ENCODE data around the gene MAP3K19. TPM values are rescaled to one million over a fixed set of nuclear protein-coding genes. Genes with fewer than 3 reads are reported as not detected.
"Not testable (repeated sequence)": the region's sequence is repeated elsewhere in the genome, so short reads cannot be mapped to it uniquely, and the experiment has no call there.

MAP3K19 gene, protein sequence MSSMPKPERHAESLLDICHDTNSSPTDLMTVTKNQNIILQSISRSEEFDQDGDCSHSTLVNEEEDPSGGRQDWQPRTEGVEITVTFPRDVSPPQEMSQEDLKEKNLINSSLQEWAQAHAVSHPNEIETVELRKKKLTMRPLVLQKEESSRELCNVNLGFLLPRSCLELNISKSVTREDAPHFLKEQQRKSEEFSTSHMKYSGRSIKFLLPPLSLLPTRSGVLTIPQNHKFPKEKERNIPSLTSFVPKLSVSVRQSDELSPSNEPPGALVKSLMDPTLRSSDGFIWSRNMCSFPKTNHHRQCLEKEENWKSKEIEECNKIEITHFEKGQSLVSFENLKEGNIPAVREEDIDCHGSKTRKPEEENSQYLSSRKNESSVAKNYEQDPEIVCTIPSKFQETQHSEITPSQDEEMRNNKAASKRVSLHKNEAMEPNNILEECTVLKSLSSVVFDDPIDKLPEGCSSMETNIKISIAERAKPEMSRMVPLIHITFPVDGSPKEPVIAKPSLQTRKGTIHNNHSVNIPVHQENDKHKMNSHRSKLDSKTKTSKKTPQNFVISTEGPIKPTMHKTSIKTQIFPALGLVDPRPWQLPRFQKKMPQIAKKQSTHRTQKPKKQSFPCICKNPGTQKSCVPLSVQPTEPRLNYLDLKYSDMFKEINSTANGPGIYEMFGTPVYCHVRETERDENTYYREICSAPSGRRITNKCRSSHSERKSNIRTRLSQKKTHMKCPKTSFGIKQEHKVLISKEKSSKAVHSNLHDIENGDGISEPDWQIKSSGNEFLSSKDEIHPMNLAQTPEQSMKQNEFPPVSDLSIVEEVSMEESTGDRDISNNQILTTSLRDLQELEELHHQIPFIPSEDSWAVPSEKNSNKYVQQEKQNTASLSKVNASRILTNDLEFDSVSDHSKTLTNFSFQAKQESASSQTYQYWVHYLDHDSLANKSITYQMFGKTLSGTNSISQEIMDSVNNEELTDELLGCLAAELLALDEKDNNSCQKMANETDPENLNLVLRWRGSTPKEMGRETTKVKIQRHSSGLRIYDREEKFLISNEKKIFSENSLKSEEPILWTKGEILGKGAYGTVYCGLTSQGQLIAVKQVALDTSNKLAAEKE (N-terminal part only)
- total RNA-seq (2014; rRNA removed; shearing (Covaris generic)): not detected in 2 replicates

GRCh38 chr2:135047300-135047699, at the start of gene MAP3K19:
Gene MAP3K19 (minus strand): TSS chr2:135047447. CDS start chr2:135024647, 22,800 bp downstream.
- no peak for DNase-seq (ENCODE audit: low read depth)

- no peak for DNase-seq (ENCODE audit: low read depth)
Observed at GRCh38 chr2:135096665-135097446, 49.6 kb upstream of the MAP3K19 start.

DNA sequence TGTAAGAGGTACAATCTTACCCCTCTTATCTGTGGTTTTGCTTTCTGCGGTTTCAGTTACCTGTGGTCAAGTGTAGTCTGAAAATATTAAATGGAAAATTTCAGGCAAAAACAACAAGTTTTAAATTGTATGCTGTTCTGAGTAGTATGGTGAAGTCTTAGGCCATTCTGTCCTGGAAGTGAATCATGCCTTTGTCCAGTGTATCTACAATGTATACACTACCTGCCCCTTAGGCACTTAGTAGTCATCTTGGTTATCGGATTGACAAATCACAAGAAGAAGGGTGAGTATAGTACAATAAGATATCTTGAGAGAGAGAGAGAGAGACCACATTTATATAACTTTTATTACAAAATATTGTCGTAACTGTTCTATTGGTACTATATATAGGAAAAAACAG, 48.3 kb upstream of the MAP3K19 start:
- DNase-seq (ENCODE audit: low read depth): no peak

DNA sequence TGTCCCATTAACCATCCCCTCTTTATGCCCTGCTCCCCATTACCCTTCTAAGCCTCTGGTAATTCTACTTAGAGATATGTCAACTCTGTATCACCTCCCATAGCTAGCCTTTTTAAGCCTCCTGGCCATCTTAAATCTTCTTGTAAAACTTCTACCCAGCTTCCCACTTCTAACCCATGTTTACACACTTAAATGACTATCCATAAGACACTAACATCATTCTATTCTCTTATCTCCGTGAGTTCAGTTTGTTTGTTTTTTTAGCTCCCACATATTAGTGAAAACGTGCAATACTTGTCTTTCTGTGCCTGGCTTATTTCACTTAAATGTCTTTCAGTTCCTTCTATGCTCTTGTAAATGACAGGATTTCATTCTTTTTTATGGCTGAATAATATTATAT, 47.3 kb upstream of the MAP3K19 start:
- no peak for DNase-seq (ENCODE audit: low read depth)

DNA sequence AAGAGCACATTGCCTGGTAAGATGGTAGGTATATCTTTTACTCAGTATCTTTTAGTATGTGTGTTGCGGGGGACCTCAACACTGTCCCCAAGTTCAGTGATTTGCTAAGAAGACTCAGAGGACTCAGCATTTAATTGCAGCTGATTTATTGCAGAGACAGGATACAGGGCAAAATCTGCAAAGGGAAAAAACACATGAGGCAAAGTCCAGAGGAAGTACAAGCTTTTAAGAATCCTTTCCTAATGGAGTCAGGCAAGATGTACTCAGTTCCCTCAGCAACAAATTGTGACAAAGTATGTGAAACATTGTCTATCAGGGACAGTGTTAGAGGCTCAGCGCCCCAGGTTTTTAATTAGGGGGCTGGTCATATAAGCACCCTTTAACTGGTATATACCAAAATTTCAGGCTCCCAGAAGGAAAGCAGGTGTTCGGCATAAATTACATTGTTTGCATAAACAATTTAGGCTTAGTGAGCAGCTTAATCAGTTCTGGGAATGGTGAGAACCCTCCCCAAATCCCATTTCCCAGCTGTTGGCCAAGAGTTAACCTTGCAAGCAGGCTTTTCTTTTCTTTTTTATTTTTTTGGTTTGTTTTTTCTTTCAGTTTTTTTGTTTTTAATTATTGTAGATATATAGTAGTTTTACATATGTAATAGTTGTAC, 46.6 kb upstream of the MAP3K19 start:
- DNase-seq (ENCODE audit: low read depth): no peak

GRCh38 chr2:135093193-135093592, 45.9 kb upstream of the MAP3K19 start:
- DNase-seq (ENCODE audit: low read depth): no peak

DNA sequence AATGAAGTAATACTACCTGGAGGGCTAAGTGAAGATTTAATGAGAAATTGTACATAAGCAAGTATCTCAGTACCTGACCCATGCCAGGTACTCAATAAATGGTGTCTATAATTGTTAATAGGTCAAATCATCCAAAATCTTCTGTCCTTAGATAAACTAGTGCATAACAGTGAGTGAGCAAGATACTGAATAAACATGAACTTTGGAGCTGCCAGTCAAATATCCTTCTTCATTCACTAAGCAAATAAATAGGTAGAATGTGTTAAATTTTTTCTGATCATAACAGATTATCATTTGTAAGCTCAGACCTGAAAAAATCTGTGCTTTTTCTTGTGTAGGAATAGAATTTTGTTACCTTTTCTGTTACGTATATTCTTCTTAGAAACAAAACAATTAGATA, 44.4 kb upstream of the MAP3K19 start:
- DNase-seq (ENCODE audit: low read depth): no peak

- DNase-seq (ENCODE audit: low read depth): not testable (repeated sequence)
Observed at GRCh38 chr2:135089597-135089996, 42.4 kb upstream of the MAP3K19 start.

DNA sequence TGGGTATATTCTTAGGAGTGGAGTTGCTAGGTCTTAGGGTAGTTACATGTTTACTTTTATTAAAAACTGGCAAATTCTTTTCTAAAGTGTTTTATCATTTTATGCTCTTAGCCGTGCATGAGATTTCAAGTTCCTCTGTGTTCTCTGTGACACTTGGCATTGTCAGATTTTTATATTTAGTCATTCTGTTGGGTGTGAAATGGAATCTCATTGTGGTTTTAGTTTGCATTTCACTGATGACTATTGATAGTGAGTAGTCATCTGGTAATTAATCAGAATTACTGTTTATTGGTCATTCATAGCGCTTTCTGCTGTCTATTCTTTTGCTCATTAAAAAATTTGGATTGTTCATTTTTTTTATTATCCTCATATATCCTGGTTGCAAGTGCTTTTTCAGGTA, 39.0 kb upstream of the MAP3K19 start:
- DNase-seq (ENCODE audit: low read depth): no peak

GRCh38 chr2:135078417-135078816, 31.2 kb upstream of the MAP3K19 start:
- no peak for DNase-seq (ENCODE audit: low read depth)

DNA sequence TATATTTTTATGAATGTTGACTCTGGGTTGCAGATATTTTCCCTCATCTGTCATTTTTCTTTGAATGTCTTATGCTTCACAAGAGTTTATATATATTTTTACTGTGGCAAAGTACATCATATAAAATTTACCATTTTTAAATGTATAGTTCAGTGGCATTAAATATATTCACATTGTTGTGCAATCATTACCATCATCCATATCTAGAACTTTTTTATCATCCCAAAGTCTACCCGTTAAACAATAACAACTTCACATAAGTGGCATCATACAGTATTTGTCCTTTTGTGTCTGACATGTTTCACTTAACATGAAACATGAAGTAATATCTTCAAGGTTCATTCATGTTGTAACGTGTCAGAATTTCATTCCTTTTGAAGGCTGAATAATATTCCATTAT, 29.3 kb upstream of the MAP3K19 start:
- no peak for DNase-seq (ENCODE audit: low read depth)

- DNase-seq (ENCODE audit: low read depth): no peak
Observed at GRCh38 chr2:135074216-135074615, 27.0 kb upstream of the MAP3K19 start.

GRCh38 chr2:135072125-135072997, 25.1 kb upstream of the MAP3K19 start:
- DNase-seq (ENCODE audit: low read depth): no peak

DNA sequence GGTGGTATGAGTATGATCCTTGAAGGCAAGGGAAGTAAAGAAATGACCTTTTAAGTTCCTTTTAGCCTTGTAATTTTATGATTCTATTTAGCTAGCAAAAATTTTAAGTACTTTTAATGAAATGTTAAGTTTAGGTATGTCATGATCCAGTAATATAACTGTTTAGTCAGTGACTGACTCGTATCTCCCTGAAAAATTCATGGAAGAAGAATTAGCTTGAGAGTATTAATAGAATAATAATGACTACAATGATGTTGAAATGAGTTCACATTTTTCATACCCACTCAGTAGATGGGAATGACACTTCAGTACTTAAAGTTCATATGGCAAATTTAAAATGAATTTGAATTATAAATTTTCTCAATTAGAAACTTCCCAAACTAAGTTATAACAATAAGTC, 19.5 kb upstream of the MAP3K19 start:
- no peak for DNase-seq (ENCODE audit: low read depth)

DNA sequence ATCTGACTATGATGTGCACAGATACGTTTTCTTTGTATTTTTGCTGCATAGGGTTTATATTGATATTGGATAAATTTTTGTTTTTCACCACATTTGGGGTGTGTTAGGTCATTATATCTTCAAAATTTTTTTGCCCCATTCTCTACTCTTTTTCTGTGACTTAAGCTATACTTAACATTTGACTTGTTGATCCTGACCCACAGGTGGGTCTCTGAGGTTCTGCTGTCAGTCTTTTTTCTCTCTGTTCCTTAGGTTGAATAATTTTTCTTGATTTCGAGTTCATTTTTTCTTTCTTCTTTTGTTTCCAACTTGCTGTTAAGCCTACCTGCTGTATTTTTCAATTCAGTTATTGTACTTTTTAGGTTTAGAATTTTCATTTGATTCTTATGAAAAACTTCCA, 16.9 kb upstream of the MAP3K19 start:
- no peak for DNase-seq (ENCODE audit: low read depth)

- DNase-seq (ENCODE audit: low read depth): no peak
Observed at GRCh38 chr2:135063210-135063609, 16.0 kb upstream of the MAP3K19 start.

GRCh38 chr2:135059577-135059976, 12.3 kb upstream of the MAP3K19 start:
- no peak for DNase-seq (ENCODE audit: low read depth)

DNA sequence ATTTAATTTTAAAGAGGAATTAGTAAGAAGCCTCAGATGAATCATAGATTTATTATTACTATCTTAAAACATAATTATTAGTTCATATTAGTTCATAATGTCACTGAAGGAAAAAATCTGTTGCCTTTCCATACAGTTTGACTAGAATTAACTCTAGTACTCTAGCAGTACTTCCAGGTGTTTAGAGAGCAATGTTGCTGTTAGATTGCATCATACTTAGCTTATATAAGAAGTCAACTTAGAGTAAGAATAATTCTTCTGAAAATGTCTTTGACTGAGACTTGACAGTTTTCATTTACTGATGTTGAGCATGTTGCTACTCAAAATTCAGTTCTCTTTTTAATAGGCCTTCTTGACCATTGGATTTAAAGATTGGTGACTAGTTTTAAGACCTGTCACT, 9.5 kb upstream of the MAP3K19 start:
- no peak for DNase-seq (ENCODE audit: low read depth)

GRCh38 chr2:135055182-135055786, 8.0 kb upstream of the MAP3K19 start:
- DNase-seq (ENCODE audit: low read depth): no peak

Data from Daoy (cell line).